Stimulated activated CD8-positive, alpha-beta memory T cell treated with anti-CD3 and anti-CD28 coated beads, Interleukin-2, amount 100 ng/mL, for 1 hour (primary cell): ENCODE results near the gene RAP1GAP.
"Not testable (repeated sequence)": the region's sequence is repeated elsewhere in the genome, so short reads cannot be mapped to it uniquely, and the experiment has no call there.

Experiments
- DNase-seq, 2 donors: peaks; one replicate each; pipeline ENCODE4 v3.0.0-alpha.2; 2020; ENCODE audit warnings: low read depth in 2 of 2

The RAP1GAP gene

DNA sequence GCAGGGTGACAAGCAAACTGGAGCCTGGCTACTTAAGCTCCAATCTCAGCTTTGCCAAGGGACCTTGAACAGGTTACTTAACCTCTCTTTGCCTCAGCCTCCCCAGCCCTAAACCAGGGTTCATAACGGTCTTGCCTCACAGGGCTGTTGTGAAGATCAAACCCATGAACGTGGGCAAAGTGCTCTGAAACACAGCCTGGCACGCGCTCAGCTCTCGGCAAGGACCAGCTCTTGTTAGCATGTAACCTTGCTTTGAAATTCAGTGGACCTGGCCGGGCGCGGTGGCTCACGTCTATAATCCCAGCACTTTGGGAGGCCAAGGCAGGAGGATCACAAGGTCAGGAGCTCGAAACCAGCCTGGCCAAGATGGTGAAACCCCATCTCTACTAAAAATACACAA, 24.8 kb downstream of the RAP1GAP start:
- no peak for DNase-seq

DNA sequence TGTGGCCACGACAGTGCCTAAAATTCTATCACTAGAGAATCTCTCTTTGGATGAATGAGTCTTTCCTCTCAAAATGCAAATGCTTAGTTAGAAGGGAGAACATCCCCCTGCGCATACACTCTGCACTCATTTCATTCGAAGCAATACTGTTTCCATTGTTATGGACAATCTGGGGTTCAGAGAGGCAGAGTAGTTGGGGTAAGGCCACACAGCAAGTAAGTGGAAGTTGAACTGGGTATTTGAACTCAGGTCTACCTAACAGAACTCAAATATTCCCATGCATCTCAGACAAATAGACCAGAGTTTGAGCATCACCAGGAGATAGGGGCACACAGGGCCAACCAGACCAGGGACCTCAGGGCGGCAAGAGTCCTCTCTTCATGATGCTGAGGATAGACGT, 25.5 kb downstream of the RAP1GAP start:
- no peak for DNase-seq

DNA sequence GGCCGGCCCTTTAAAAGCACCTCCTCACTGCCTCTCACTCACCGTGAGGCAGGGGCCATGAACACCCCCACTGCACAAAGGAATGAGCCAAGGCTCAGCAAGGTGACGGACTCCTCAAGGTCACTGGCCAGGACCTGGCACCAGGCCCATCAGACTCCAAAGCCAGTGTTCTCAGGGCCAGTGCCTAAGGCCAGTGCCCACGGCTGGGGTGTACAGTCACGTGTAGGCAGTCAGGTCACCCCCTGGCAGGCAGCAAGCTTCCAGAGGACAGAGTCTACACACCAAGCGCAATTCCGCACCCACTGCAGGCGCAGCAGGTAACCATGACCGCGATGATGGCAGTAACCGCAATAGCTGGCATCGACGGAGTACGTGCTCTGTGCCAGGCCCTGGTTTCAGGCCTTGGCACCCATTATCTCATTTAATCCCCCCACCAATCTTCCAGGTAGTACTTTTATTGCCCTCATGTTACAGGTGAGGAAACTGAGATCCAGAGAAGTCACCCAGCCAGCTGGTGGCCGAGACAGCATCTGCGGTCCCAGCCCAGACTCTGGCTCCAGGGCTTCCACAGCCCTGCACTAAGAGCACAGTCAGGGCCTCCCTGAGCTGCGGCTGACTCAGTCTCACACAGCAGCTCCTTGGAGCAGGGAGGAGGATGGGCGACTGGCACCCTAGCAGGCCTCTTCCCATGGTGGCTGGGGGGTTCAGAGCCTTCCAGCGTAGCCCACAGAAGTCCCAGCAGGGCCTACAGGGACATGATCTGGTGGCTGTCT, 27.0 kb downstream of the RAP1GAP start:
- no peak for DNase-seq

DNA sequence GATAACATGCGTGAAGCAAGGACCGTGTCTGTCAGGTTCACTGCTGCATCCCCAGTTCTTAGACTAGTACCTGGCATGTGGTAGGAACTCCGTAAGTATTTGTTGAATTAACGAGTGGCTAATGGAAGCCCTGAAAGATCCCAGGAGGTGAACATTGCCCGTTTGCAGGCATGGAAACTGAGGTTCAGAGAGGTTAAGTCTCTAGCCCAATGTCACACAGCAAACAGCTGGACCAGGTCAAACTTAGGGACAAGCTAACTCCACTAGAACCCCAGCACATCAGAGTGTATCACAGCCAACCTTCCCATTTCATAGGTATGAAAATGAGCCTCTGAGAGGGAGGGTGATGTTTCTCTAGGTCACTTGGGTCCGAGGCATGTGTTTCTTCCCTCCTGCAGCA, 27.6 kb downstream of the RAP1GAP start:
- DNase-seq = no peak

DNA sequence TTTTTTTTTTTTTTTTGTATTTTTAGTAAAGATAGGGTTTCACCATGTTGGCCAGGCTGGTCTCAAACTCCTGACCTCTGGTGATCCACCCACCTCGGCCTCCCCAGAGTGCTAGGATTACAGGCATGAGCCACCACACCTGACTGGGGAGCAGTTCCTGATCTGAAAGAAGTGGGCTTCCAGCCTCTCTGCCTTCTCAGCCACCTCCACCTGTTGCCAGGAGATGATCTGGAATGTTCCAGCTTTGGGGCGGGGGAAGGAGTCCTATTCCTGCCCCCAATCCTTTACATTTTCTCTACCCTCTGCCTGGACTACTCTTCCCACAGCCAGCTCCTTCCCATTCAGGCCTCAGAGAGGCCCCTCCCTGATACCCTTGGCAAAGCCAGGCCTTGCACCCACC, 28.1 kb downstream of the RAP1GAP start:
- DNase-seq = no peak

DNA sequence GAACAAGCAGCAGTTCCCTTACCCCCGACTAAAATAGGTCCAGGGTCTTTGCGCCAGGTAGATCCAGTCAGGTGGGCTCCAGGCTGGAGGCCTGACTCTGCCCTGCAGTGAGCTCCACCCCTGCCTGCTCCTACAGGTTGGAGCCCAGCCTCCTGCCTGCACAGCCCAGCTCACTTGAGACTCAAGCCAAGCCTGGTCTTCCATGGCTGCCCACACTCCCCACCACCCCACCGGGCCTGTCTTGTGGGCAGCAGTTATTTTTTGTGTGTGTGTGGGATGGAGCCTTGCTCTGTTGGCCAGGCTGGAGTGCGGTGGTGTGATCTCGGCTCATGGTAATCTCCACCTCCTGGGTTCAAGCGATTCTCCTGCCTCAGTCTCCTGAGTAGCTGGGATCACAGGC, 28.5 kb downstream of the RAP1GAP start:
- no peak for DNase-seq

DNA sequence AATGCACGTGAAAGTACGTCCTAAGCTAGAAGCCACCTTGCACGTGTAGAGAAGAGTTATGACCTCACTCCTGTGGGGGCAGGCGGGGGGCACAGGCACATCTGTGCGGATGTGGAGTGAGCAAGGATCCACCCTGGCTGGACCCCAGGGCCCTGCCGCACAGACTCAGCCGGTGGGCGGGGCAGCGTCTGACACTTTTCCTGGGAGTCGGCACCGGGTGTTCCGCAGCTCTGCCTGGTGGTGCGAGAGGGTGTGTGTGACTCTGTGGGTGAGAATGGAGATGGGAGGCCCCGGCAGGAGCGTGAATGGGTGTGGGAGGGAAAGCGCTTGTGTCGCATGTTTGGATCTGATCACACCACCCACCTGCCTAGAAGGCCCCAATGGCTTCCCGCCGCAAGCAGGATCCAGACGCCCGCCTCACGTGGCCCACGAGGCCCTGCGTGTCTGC, 29.5 kb downstream of the RAP1GAP start:
- DNase-seq = no peak

DNA sequence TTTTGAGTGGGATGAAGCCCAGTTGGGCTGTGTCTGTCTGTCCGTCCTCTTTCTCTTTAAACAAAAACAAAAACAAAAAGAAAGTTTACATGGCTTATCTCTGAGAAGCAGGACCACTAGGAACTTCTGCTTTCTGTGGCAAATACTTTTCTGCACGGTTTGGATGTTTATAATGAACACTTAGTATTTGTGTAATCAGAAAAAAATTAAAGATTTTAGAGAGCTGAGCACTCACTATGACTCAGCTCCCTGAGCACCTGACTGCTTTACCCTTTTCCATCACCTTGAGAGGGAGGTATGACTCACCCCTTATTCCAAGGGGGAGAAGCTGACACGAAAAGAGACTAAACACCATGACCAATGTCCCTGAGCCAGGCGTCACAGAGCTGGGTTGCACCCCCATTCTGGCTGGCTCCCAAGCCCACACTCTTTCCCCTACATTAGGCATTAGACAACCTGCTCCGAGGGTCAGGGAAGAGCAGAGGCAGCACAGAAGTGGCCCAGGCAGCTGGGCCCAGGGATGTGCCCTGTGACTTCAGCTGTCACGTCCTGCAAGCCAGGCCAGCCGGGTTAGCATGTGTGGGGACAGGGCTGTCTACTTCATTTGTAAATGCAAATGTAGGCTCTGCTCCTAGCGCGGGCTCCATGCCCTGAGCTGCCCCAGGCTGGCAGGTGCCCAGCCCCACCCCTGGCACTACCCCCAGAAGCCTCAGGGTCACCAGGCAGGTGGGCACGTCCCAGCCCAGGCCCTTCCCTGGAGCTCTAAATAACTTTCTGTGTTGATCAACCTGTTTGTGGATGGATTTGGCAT, 30.4 kb downstream of the RAP1GAP start:
- no peak for DNase-seq

DNA sequence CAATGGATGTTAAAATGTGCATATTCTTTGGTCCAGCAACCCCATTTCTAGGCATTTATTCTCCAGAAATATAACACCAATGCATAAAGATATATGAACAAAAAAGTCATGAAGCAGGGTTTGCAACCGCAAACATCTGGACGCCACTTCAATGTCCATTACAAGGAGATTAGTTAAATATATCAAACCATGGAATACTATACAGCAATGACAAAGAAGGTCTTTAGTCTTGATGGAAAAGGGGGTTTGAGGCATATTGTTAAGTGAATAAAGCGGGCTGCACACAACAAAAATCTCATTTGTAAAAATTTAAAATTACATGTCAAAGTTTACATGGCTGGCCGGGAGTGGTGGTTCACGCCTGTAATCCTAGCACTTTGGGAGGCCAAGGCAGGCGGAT, 31.6 kb downstream of the RAP1GAP start:
- DNase-seq = no peak

DNA sequence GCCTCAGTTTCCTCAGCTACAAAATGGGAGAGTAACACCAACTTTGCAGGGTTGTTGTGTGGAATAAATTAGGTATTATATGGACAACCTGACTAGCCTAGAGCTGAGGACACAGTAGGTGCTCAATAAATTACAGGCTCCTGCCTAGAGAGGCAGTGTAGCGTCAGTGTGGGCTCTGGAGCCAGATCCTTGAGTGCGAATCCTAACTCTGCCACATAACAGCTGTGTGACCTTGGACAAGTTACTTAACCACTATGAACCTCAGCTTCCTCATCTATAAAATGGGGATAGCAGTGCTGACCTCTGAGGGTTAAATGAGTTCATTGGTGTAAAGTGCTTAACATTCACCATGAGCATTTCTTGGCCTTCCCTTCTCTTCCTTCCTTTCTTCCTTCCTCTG, 33.1 kb downstream of the RAP1GAP start:
- DNase-seq = no peak

DNA sequence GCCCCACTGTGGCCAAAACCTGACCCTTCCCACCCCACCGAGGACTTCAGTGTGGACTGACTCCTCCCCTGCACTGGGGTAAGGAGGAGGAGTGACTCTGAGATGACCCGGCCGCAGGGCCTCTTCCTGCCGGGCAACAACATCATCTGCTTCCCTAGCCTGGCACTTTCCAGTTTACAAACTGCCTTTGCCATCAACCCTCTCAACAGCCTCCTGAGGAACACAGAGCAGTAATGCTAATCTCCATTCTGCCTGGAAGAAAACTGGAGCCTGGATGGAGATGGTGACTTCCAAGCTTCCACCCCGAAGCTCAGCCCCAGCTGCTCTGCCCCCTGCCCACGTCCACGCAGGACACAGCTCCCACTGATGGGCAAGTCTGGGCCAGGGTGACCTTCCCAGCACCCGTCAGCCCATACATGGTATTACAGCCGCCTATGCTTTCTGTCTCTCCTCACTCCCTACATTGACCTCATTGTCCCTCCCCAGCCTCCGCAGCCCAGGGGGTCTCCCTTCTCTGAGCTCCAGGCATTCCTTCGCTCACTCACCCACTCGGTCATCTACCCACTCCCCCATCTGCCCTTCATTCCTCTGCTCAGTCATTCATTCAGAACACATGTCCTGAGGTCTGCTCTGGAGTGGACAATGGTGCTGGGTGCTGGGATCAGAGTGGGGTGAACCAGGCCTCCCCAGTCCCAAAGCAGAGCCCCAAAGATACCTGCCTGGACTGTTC, 34.2 kb downstream of the RAP1GAP start:
- DNase-seq = no peak

DNA sequence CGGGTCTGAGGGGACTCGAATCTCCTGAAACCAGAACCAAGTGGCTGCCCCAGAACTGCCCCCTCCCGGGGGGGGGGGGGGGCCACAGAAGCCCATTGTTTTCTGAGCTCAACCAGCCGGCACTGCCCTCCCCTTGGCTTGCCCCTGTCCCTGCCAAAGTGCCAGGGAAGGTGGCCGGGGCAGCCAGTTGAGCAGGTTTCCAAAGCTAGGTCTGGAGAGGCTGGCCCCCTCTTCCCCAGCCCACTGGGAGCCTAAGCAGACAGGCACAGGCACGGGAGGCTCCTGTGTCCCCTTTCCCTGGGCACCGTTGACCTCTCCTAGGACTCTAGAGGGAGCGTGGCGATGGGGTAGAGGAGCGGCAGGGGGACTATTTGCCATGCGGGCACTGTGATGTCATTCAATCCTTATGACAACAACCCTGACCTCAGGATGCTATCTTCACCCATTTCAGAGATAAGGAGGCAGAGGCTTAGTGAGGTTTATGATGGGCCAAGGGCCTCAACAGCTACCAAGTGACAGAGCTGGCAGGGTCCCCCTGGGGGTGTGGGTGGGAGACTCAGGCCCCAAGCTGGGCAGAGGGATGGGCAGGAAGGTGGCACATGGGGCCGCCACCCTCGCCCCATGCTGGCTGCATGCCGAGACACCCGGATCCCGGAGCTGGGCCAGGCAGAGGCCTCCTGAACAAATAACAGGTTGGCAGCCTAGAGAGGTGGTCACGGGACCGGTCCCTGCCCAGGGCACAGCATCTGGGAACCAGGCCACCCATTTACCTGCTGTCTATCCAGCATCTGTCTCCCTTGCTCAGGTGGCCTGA, 35.0 kb downstream of the RAP1GAP start:
- DNase-seq = no peak

DNA sequence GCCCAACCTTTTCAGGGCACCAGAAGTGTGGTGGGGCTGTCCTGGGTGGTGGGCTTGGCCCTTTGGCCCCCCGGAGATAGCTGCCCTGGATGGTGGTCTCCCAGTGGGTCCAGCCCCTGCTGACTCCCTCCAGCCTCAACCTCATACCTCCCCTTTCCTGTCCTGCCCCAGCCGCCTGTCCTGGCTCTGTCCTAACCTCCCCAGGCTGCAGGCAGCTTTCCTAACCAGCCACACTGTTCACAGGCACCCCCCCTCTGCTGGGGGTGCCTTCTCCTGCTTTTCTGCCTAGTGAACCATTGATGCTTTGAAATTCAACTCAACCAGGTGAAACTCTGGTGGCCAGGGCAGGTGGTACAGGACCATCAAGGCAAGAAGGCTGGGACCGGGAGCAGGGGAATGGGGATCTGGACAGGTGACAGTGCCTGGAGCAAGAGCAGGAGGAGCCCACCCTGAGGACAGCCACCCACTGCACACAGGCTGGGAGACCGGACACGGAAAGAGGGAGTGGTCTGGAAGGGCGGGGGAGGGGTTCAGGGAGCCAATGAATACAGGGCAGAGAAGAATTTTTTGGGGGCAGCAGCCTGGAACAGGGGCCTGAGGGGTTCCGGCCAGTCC, 35.9 kb downstream of the RAP1GAP start:
- DNase-seq = no peak

DNA sequence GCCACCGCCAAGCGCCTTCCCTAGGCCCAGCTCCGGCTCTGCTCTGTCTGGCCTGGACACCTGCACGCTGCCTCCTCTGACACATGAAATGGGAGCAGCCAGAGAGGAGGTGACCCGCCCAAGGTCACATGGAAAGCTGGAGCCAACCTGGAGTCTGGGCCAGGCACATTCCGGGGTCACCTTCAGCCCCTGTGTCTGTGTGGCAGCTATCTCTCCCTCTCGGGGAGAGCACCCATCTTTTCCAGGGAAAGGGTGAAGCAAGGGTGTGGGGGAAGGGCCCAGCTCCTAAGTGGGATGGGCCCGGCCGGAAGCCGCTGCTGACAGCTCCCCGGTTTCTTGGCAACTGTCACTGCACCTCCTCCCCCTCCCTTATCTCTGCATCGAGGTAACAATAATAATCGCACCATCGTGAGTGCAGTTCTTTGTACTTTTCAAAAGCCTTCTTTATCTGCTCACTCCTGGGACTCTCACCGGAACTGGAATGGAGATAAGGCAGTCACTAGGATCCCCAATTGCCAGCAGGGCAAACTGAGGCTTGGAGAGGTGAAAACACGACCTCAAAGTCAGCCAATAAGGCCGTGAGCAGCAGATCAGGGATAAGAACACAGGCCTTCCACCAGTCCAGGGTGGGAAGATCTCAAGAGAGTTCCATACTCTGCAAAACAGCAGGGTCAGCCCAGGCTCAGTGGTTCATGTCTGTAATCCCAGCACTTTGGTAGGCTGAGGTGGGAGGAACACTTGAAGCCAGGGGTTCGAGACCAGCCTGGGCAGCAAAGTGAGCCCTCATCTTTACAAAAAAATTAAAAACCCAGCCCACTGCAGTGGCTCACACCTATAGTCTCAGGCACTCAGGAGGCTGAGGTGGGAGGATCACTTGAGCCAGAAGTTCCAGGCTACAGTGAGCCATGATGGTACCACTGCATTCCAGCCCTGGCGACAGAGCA, 36.9 kb downstream of the RAP1GAP start:
- DNase-seq = no peak

DNA sequence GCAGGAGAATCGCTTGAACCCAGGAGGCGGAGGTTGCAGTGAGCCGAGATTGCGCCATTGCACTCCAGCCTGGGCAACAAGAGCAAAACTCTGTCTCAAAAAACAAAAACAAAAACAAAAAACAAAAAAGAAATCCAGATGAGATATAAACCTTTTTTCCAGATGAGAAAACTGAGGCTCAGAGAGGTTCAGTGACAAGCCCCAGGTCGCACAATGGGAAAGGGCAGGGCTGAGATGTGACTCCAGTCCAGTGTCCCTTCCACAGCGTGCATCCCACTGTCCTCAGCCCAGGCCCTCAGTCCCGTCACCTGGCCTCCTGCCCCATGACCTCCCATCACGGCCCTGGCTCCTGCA, 37.6 kb downstream of the RAP1GAP start:
- not testable (repeated sequence) for DNase-seq

DNA sequence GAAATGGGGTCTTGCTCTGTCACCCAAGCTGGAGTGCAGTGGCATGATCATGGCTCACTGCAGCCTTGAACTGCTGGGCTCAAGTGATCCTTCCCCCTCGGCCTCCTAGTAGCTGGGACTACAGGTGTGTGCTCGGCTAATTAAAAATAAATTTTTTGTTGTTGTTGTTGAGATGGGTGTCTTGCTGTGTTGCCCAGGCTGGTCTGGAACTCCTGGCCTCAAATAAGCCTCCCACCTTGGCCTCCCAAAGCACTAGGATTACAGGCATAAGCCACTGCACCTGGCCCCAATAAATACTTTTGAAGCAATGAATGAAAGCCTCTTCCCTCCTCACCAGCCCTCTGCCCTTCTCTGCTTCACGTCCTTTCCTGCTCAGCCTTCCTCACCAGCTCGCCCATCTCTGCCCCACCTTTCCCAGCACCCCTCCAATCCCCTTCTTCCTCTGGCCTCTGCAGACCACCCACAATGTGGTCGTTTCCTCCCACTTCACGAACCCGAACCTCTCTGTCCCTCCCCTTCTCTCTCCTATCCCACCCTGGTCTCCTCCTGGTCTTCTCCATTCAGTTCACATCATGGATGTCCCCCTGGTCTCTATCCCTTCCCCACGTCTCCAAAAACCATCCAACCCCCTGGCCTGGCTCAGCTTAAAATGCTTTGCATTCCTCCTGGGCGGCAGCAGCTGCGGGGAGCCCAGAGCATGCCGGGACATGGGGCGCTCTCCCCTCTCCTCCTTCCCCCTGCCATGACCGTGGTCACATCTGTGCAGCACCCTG, 38.4 kb downstream of the RAP1GAP start:
- no peak for DNase-seq

DNA sequence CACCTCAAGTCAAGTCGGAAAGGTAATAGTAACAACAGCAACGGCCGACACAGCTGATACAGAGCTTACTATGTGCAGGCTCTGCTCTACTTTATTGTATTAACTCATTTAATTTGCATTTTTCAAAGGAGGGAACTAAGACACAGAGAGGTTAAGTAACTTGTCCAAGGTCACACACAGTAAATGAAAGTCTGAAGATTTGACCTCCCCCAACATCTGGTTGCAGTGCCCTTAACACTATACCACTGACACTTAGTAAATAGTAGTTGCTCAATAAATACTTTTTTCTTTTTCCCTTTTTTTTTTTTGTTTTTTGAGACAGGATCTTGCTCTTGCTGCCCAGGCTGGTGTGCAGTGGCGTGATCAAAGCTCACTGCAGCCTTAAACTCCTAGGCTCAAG, 39.2 kb downstream of the RAP1GAP start:
- DNase-seq = no peak

DNA sequence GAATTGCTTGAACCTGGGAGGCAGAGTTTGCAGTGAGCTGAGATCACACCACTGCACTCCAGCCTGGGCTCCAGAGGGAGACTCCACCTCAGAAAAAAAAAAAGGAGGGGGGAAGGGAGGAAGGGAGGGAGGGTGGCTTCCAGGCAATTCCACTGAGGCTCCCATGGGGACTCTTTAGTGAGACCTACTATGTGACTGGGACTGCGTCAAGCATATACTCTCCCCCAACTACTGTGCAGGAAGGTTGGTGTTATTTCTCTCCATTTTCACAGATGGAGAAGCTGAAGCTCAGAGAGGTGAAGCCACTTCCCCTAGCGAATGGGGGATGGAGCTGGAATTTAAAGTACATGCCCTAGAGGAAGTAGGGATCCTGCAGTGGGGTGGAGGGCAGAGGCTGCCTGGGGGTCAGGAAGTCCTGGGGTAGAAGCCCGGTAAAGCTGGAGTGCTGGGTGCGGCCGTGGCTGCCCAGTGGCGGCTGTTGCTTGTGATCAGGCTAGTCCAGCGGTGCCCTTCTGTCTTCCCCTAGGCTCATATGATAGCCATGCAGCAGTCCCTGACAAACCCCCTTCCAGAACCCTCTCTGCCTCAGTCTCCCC, 40.3 kb downstream of the RAP1GAP start:
- no peak for DNase-seq

DNA sequence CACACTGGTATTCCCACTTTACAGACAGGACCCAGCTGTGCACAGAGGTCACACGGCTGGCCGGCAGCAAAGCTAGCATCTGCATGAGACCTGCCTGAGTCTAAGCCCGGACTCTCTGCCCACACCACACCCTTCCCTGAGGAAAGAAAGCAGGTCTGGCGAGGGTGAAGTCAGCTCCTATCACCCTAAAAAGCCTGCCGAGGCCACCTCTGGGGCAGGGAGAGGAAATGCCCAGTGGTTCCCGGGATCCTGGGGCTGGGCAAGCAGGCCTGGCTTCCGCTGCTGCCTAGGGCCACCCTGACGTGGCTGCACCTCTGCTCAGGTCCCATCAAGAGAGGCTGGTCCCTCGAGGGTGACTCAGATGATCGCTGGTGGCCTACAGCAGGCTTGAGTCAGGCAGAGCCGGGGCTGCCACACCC, 42.2 kb downstream of the RAP1GAP start:
- DNase-seq = no peak
